Measurements from ENCODE around the gene LRSAM1.

DNA sequence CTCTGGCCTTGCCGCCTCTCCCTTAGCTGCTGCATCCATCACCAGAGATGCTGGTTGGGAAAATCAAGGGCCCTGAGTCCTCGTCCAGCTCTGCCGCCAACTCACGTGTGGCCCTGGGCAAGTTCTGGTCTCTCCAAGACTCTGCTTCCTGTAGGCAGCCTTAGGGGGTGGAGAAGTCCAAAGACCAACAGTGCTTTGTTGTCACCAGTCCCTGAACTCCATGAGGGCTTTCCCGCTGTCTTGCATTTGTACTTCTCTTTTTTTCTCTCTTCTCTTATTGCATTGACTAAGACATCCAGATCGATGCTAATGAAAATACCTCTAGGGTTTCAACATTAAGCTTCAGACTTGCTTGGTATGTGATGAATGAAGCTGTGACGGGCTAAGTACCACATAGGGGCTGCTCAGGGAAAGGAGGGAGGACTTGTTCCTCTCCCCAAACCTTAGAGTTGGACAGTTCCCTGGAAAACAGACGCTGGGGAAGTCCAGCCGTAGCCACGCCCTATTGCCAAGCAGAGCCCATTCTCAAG is 97.1 kb downstream of the LRSAM1 start:
- TF ChIP-seq, protein P1, sequence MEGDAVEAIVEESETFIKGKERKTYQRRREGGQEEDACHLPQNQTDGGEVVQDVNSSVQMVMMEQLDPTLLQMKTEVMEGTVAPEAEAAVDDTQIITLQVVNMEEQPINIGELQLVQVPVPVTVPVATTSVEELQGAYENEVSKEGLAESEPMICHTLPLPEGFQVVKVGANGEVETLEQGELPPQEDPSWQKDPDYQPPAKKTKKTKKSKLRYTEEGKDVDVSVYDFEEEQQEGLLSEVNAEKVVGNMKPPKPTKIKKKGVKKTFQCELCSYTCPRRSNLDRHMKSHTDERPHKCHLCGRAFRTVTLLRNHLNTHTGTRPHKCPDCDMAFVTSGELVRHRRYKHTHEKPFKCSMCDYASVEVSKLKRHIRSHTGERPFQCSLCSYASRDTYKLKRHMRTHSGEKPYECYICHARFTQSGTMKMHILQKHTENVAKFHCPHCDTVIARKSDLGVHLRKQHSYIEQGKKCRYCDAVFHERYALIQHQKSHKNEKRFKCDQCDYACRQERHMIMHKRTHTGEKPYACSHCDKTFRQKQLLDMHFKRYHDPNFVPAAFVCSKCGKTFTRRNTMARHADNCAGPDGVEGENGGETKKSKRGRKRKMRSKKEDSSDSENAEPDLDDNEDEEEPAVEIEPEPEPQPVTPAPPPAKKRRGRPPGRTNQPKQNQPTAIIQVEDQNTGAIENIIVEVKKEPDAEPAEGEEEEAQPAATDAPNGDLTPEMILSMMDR (IDR thresholded peaks at IDR 0.05): no peak
- TF ChIP-seq POLR2A (IDR thresholded peaks at IDR 0.05): no peak

Measured in testis (tissue), 2 donors.